Adipocyte (in vitro differentiated cells): Measurements from ENCODE around the gene ARL5C.

Source experiments
- DNase-seq: peaks from one replicate; pipeline ENCODE4 v3.0.0-alpha.2; 2015; ENCODE audit warnings: low read depth
- H3K27me3 ChIP-seq: replicated peaks from 2 replicates; pipeline ENCODE4 v1.7.0; 2013; ENCODE audit warnings: mild to moderate bottlenecking, low read length, moderate library complexity; ENCODE audit not compliant: control insufficient read depth, insufficient read depth
- H3K36me3 ChIP-seq: 2 replicates; pipeline ENCODE4 v1.7.0; 2013; ENCODE audit warnings: low read length, mild to moderate bottlenecking, moderate library complexity; ENCODE audit not compliant: control insufficient read depth, insufficient read depth, severe bottlenecking
- H3K4me1 ChIP-seq: 2 replicates; pipeline ENCODE4 v1.7.0; 2013; ENCODE audit warnings: mild to moderate bottlenecking, low read length, moderate library complexity; ENCODE audit not compliant: control insufficient read depth, insufficient read depth
- H3K4me3 ChIP-seq: 2 replicates; pipeline ENCODE4 v1.7.0; 2013; ENCODE audit warnings: mild to moderate bottlenecking, low read length, moderate library complexity
- H3K9ac ChIP-seq: 2 replicates; pipeline ENCODE4 v1.7.0; 2013; ENCODE audit warnings: mild to moderate bottlenecking, low read length, moderate library complexity
- H3K9me3 ChIP-seq: 2 replicates; pipeline ENCODE4 v1.7.0; 2013; ENCODE audit warnings: mild to moderate bottlenecking, low read length, moderate library complexity; ENCODE audit not compliant: control insufficient read depth

ARL5C gene

DNA sequence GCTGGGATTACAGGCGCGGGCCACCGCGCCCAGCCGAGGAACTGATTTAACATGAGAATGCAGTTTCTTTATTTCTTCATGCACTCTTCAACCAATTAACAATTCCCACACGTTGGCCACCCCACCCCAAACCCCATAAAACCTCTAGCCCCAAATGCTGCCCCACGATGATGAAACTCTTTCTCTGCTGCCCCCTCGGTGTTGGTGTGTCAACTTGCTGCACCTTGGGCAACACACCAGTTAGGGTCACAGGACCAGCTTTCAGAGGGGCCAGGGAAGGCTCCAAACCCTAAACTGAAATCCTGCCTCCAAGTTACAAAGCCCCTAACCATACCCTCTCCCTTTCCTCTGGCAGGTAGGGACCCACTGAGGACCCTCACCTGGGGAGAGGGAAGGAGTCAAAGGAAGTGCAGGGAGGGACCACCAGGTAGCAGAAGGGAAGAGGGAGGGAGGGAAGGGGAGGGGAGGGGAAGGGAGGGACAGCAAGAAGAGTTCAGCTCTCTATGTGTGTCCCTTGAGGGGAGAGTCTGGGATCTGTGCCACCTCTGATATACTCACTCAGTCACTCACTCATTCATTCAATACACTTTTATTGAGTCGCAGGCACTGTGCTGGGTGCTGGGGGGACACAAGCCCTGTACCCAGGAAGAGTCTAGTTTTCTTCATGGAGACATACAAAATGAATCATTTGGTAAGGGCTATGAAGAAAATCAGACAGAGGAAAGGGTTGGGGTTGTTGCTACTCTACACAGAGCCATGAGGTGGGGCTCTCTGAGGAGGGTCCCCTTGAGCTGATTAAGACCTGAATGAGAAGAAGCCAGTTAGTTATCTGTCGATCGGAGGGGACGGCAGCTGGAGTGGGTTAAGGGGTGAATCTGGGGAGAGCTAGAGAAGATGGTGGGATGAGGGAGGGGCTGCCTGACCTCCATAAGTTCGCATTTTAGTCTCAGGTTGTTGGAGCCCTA, 18.5 kb downstream of the ARL5C start:
- no peak for DNase-seq
- Histone ChIP-seq H3K36me3 (no peaks in the 10 kb centered on the region), H3K4me1 (peaks cover 24% of the 10 kb centered on the region), H3K4me3 (no peak overlapping the region), H3K9me3 (no peaks in the 10 kb centered on the region), H3K27me3 (no peaks in the 10 kb centered on the region), H3K9ac (no peak overlapping the region)

DNA sequence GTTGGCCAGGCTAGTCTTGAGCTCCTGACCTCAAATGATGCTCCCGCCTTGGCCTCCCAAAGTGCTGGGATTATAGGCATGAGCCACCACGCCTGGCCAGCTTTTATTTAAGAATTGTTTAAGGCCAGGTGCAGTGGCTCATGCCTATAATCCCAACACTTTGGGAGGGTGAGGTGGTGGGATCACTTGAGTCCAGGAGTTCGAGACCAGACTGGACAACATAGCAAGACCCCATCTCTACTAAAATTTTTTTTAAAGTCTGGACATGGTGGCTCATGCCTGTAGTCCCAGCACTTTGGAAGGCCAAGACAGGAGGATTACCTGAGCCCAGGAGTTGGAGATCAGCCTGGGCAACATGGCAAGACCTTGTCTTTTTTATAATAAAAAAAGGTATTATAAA, 19.7 kb downstream of the ARL5C start:
- Histone ChIP-seq H3K27me3 (no peaks in the 10 kb centered on the region), H3K4me3 (no peak overlapping the region), H3K36me3 (no peaks in the 10 kb centered on the region), H3K4me1 (peaks cover 20% of the 10 kb centered on the region), H3K9me3 (no peaks in the 10 kb centered on the region), H3K9ac (no peak overlapping the region)
- no peak for DNase-seq

DNA sequence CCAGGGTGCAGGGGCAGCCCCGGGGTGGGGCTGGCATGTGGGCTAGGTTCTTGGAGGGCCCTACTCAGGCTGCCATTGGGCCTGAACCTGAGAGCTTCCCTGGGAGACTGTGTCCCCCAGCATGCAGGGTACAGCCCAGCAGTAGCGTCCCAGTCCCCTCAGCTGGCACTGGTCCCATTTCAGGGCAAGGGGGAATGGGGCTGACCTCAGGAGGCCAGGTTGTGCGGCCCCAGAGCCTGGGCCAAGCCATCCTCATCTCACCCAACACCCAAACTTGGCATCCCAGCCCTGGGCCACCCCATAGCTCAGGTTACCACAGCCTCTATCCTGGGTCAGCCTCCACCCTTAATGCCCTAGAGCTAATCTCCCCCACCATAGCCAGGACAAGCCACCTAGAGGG, 20.8 kb downstream of the ARL5C start:
- Histone ChIP-seq H3K36me3 (no peaks in the 10 kb centered on the region), H3K9ac (no peak overlapping the region), H3K4me3 (no peak overlapping the region), H3K27me3 (no peaks in the 10 kb centered on the region), H3K4me1 (peaks cover 20% of the 10 kb centered on the region), H3K9me3 (no peaks in the 10 kb centered on the region)
- no peak for DNase-seq

- Histone ChIP-seq H3K4me3 (no peak overlapping the region), H3K27me3 (no peaks in the 10 kb centered on the region), H3K36me3 (no peaks in the 10 kb centered on the region), H3K9me3 (no peaks in the 10 kb centered on the region), H3K9ac (peak overlapping the region; percentile 2), H3K4me1 (peaks cover 25% of the 10 kb centered on the region)
- no peak for DNase-seq
Measured at GRCh38 chr17:39144416-39144840, 21.5 kb downstream of the ARL5C start.

DNA sequence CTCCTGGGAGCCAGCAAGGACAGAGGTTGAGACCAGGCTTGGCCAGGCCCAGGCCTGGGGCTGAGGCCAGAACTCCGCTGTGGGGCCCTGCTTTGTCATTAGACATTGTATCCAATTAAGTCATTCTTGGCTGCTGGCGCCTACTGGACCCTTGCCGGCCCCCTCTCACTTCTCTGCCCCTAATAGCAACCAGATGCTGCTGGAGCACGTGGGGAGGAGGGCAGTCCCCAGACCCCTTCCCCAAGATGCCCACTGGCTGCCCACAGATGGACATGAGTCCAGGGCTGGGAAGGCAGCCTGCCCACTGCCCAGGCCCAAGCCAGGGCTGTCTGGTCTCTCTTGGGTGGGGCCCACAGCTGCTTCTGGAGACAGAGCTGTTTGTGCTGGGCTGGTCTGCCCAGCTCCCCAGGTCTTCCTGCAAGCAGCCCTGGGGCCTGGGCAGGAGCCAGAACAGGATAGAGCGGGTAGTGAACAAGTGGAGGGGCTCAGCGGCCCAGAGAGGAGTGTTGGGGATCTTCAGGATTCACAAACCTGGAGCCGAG, 22.3 kb downstream of the ARL5C start:
- H3K4me3 ChIP-seq = no peak overlapping the region
- no peak for DNase-seq
- no peaks in the 10 kb centered on the region for H3K9me3 ChIP-seq
- H3K4me1 ChIP-seq = peaks cover 33% of the 10 kb centered on the region
- no peaks in the 10 kb centered on the region for H3K27me3 ChIP-seq
- peak overlapping the region; percentile 2 for H3K9ac ChIP-seq
- H3K36me3 ChIP-seq = no peaks in the 10 kb centered on the region

GRCh38 chr17:39141915-39142664, 23.9 kb downstream of the ARL5C start:
- Histone ChIP-seq H3K9ac (no peak overlapping the region), H3K27me3 (no peaks in the 10 kb centered on the region), H3K36me3 (no peaks in the 10 kb centered on the region), H3K9me3 (no peaks in the 10 kb centered on the region), H3K4me3 (no peak overlapping the region), H3K4me1 (peaks cover 33% of the 10 kb centered on the region)
- no peak for DNase-seq

- DNase-seq = no peak
- H3K36me3 ChIP-seq = no peaks in the 10 kb centered on the region
- H3K4me1 ChIP-seq = peaks cover 33% of the 10 kb centered on the region
- no peaks in the 10 kb centered on the region for H3K27me3 ChIP-seq
- H3K9me3 ChIP-seq = no peaks in the 10 kb centered on the region
- H3K9ac ChIP-seq = no peak overlapping the region
- H3K4me3 ChIP-seq = no peak overlapping the region
Measured at GRCh38 chr17:39141294-39141693, 24.7 kb downstream of the ARL5C start.

DNA sequence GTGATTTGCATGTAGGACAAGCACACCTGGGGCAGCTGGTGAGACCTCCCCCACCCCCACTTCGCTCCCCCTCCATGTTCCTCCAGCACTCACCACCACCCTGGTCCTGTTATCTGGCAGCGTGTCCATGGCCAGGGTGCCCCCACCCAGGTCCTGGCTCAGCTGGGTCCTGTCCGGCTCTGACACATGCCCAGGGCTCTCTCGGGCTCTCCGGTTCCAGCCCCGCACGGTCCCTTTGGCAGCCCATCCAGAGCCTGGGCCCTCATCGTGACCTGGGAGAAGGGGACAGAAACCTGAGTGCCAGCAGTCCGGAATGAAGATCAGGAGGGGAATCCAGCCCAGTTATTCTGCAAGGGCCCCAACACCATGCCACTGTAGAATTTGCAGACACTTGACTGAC, 26.4 kb downstream of the ARL5C start:
- Histone ChIP-seq H3K4me1 (peaks cover 28% of the 10 kb centered on the region), H3K27me3 (no peaks in the 10 kb centered on the region), H3K9ac (no peak overlapping the region), H3K36me3 (no peaks in the 10 kb centered on the region), H3K4me3 (no peak overlapping the region), H3K9me3 (no peaks in the 10 kb centered on the region)
- no peak for DNase-seq

DNA sequence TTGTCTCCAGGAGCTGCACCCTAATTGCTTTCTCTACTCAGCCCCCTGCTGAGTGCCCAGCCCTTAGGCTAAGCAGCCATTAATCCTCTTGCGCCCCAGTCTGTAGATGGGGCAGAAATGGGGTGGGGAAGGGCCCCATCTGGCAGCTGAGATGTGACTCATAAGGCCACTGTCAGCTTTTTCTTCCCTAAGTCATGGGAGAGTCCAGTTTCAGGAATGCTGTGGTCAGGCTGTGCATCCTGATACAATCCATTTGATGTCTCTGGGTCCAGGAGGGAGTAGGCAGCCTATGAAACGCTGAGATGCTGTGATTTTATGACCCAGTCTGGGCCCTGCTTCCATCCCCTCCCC, 26.8 kb downstream of the ARL5C start:
- no peaks in the 10 kb centered on the region for H3K9me3 ChIP-seq
- peaks cover 23% of the 10 kb centered on the region for H3K4me1 ChIP-seq
- DNase-seq = peak; percentile 80
- no peak overlapping the region for H3K4me3 ChIP-seq
- no peaks in the 10 kb centered on the region for H3K27me3 ChIP-seq
- no peaks in the 10 kb centered on the region for H3K36me3 ChIP-seq
- H3K9ac ChIP-seq = peak overlapping the region; percentile 23

- H3K36me3 ChIP-seq = no peaks in the 10 kb centered on the region
- DNase-seq = no peak
- H3K4me1 ChIP-seq = peaks cover 18% of the 10 kb centered on the region
- H3K9ac ChIP-seq = peak overlapping the region; percentile 23
- no peaks in the 10 kb centered on the region for H3K27me3 ChIP-seq
- H3K4me3 ChIP-seq = no peak overlapping the region
- no peaks in the 10 kb centered on the region for H3K9me3 ChIP-seq
Measured at GRCh38 chr17:39138431-39139160, 27.4 kb downstream of the ARL5C start.

GRCh38 chr17:39134878-39135277, 31.1 kb downstream of the ARL5C start:
- no peak for DNase-seq
- no peaks in the 10 kb centered on the region for H3K9me3 ChIP-seq

More at GRCh38 chr17:39134878-39135277, 31.1 kb downstream of the ARL5C start:
- no peak overlapping the region for H3K4me3 ChIP-seq
- peaks cover 27% of the 10 kb centered on the region for H3K4me1 ChIP-seq
- H3K27me3 ChIP-seq = no peaks in the 10 kb centered on the region
- no peak overlapping the region for H3K9ac ChIP-seq
- no peaks in the 10 kb centered on the region for H3K36me3 ChIP-seq
